MCF 10A (cell line): ENCODE results near the gene GALNT7. TPM values are rescaled to one million over a fixed set of nuclear protein-coding genes. Genes with fewer than 3 reads are reported as not detected.
A peak's percentile ranks its signal among the peaks of the same experiment; 100 is the strongest.

Experiments used
- BruUV-seq: library from RNA; stranded (reverse); fragments of 400-500 nt; replicated peaks from 2 replicates; lab custom pipeline; 2021; lab: Mats Ljungman, UMichigan
- CTCF ChIA-PET: fragments of 300-600 bp; sonication (Branson Sonifier 250); formaldehyde crosslinking; extraction: SDS; loops from one replicate; lab custom pipeline; 2021; ENCODE audit warnings: antibody characterized with exemption, inconsistent platforms; lab: Yijun Ruan, JAX
- POLR2A ChIA-PET: fragments of 300-600, 350-650 bp; sonication (Branson Sonifier 250); formaldehyde crosslinking; extraction: SDS; loops from one replicate; lab custom pipeline; 2020; ENCODE audit warnings: antibody characterized with exemption, inconsistent platforms; lab: Yijun Ruan, JAX
- DNase-seq: peaks from one replicate; pipeline ENCODE4 v3.0.0-alpha.2; 2018; ENCODE audit not compliant: unreplicated experiment
- H3K27ac Mint-ChIP-seq: one replicate; pipeline ENCODE4 v1.8.0; 2022; ENCODE audit warnings: mild to moderate bottlenecking, low read depth, mixed read lengths; ENCODE audit not compliant: unreplicated experiment
- H3K27me3 Mint-ChIP-seq: one replicate; pipeline ENCODE4 v1.8.0; 2022; ENCODE audit warnings: mixed read lengths; ENCODE audit not compliant: insufficient read depth, unreplicated experiment
- H3K36me3 Mint-ChIP-seq: one replicate; pipeline ENCODE4 v1.8.0; 2022; ENCODE audit warnings: mild to moderate bottlenecking, moderate library complexity, mixed read lengths; ENCODE audit not compliant: insufficient read depth, unreplicated experiment
- H3K4me1 Mint-ChIP-seq: one replicate; pipeline ENCODE4 v1.8.0; 2022; ENCODE audit warnings: mixed read lengths; ENCODE audit not compliant: insufficient read depth, unreplicated experiment
- H3K4me3 Mint-ChIP-seq: one replicate; pipeline ENCODE4 v1.8.0; 2022; ENCODE audit warnings: mild to moderate bottlenecking, moderate library complexity, mixed read lengths; ENCODE audit not compliant: unreplicated experiment
- H3K9me3 Mint-ChIP-seq: one replicate; pipeline ENCODE4 v1.8.0; 2022; ENCODE audit warnings: mixed read lengths; ENCODE audit not compliant: unreplicated experiment
- CTCF ChIP-seq: fragments of 200-600 bp; IDR thresholded peaks from one replicate; pipeline ENCODE4 v1.8.0; 2022; ENCODE audit warnings: antibody characterized with exemption, mild to moderate bottlenecking; ENCODE audit not compliant: unreplicated experiment
- intact Hi-C: fragments of 100-400 bp; cut with micrococcal nuclease; formaldehyde crosslinking; loops from 2 replicates; pipeline ENCODE4 v1.14.1; 2022
- total RNA-seq: library from RNA; stranded (reverse); gene quantifications from 2 replicates; pipeline ENCODE4 v1.2.3, GENCODE V29; 2022

GALNT7 gene
- total RNA-seq, 1 experiment from 2014 or later: 13.7 TPM

- Mint-ChIP-seq H3K36me3 (peaks cover 6% of the 10 kb centered on the region), H3K27me3 (no peaks in the 10 kb centered on the region), H3K4me1 (peaks cover 23% of the 10 kb centered on the region), H3K27ac (no peak overlapping the region), H3K9me3 (no peaks in the 10 kb centered on the region), H3K4me3 (peak overlapping the region; percentile 73)
- DNase-seq: peak; percentile 47
- no peak for TF ChIP-seq CTCF
- intact Hi-C loops: loop anchor here (2.0 to 10.0 kb wide), 4 partner anchors 13 to 245 kb away; no protein-coding TSS in a partner anchor
- ChIA-PET POLR2A (interaction anchor here (1.1 to 4.2 kb wide), 17 partner anchors 12 to 202 kb away, joined by 3 to 47 read pairs (median 5); partner anchors contain the start of gene HMGB2), CTCF (interaction anchor here (0.6 to 7.7 kb wide), 12 partner anchors 12 to 147 kb away, joined by 3 to 64 read pairs (median 4); no protein-coding TSS in a partner anchor)
- BruUV-seq: no TSS peak
Measured at GRCh38 chr4:173169428-173170181, 994 bp downstream of the GALNT7 start.

- TF ChIP-seq CTCF: no peak
- DNase-seq: peak; percentile 6
- ChIA-PET POLR2A (interaction anchor here (0.9 to 4.2 kb wide), 19 partner anchors 11 to 202 kb away, joined by 3 to 47 read pairs (median 4); partner anchors contain the start of gene HMGB2), CTCF (interaction anchor here (0.6 to 7.7 kb wide), 33 partner anchors 12 to 278 kb away, joined by 3 to 64 read pairs (median 4); no protein-coding TSS in a partner anchor)
- H3K9me3 Mint-ChIP-seq: no peaks in the 10 kb centered on the region
- H3K4me3 Mint-ChIP-seq: peak overlapping the region; percentile 73
- intact Hi-C loops: loop anchor here (2.0 to 10.0 kb wide), 2 partner anchors 95 to 245 kb away; no protein-coding TSS in a partner anchor
- no peaks in the 10 kb centered on the region for H3K27me3 Mint-ChIP-seq
- no TSS peak for BruUV-seq
- peaks cover 27% of the 10 kb centered on the region for H3K4me1 Mint-ChIP-seq
- H3K27ac Mint-ChIP-seq: no peak overlapping the region
- peaks cover 6% of the 10 kb centered on the region for H3K36me3 Mint-ChIP-seq
Measured at GRCh38 chr4:173170182-173170778, 1.7 kb downstream of the GALNT7 start.

GRCh38 chr4:173171098-173171497 is 2.5 kb downstream of the GALNT7 start:
- Mint-ChIP-seq H3K4me3 (no peak overlapping the region), H3K9me3 (no peaks in the 10 kb centered on the region), H3K36me3 (peaks cover 2% of the 10 kb centered on the region), H3K27me3 (no peaks in the 10 kb centered on the region), H3K4me1 (peaks cover 31% of the 10 kb centered on the region), H3K27ac (no peak overlapping the region)
- intact Hi-C loops: loop anchor here (1.0 to 10.0 kb wide), 5 partner anchors 61 to 244 kb away; no protein-coding TSS in a partner anchor
- ChIA-PET CTCF (interaction anchor here (0.7 to 7.7 kb wide), 30 partner anchors 11 to 158 kb away, joined by 3 to 64 read pairs (median 4); no protein-coding TSS in a partner anchor), POLR2A (interaction anchor here (0.7 to 4.2 kb wide), 14 partner anchors 11 to 201 kb away, joined by 3 to 47 read pairs (median 4); no protein-coding TSS in a partner anchor)
- no peak for TF ChIP-seq CTCF
- DNase-seq: peak; percentile 62
- TSS peak; percentile 32 for BruUV-seq
